GM19328 (cell line): ENCODE measurements around the gene HDGFL2.

ENCODE experiments used
- ATAC-seq: cut with Tn5 transposase; IDR thresholded peaks from one replicate; pipeline ENCODE4 v1.9.1; 2021; ENCODE audit warnings: mild to moderate bottlenecking, moderate library complexity; ENCODE audit not compliant: unreplicated experiment

Gene HDGFL2

GRCh38 chr19:4496304-4496703, 24.2 kb downstream of the HDGFL2 start:
- ATAC-seq = no peak

GRCh38 chr19:4497770-4498389, 25.8 kb downstream of the HDGFL2 start:
- ATAC-seq = no peak

DNA sequence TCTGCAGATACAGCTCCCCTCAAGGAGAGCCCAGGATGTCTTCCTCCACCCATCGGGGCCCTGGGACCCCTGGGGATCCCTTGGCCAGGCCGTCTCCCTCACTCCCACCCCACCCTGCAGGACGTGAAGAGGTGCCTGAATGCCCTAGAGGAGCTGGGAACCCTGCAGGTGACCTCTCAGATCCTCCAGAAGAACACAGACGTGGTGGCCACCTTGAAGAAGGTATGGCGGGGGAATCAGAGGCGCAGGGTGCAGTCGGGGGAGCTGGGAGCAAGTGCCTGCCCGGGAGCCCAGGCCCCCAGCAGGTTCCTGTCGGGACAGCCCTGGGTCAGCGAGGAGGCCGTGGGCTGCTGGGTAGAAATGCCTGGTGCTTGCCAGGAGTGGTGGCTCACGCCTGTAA, 26.6 kb downstream of the HDGFL2 start:
- no peak for ATAC-seq

- no peak for ATAC-seq
Measured at GRCh38 chr19:4499318-4499717, 27.2 kb downstream of the HDGFL2 start.

DNA sequence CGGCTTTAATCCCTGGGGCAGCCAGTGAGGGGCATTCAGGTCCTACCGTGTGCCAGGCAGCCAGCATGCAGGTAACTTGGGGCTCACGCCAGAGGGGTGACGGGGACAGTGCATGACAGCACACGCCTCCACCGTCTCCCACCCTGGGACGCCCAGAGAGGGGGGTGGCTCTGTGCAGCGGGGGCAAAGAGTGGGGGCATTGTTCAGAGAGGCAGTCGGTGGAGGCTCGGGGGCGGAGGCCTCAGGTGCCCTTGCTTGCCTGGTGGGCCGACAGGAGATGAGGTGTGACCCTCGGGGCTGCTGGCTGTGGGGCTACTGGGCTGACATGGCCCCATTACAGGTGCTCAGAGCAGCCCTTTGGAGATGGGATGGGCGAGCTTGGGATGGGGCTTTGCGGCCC, 27.8 kb downstream of the HDGFL2 start:
- ATAC-seq = no peak

DNA sequence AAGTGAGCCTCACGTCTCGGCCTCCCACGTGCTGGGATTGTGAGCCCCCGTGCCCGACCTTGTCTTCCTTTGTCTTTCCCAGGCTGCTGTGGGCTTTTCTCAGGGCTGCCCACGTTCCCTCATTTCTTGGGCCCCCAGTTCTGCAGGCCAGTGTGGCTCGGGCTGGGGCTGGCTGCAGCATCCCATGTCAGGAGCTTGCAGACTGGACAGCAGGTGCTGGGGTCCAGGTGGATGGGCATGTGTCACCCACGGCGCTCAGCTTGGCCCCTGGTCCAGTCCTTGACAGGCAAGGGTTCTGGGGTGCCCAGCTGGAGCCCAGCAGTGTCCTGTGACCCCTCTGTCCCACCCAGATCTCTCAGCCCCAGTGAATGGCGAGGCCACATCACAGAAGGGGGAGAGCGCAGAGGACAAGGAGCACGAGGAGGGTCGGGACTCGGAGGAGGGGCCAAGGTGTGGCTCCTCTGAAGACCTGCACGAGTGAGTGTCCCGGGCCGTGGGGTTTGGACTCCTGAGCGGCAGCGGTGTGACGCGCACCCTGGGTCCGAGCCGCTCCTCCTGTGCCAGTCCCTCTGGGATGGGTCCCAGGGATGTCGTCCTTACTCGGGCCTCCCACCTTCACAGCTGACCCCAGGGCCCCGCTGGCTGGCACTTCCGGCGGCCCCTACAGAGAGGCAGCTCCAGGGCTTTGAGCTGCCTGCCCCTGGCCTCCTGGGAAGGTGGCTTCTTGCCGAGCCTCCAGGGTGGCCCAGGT, 28.9 kb downstream of the HDGFL2 start:
- no peak for ATAC-seq

GRCh38 chr19:4501691-4502090, 29.6 kb downstream of the HDGFL2 start:
- ATAC-seq = no peak

- no peak for ATAC-seq
Measured at GRCh38 chr19:4502282-4503131, 30.4 kb downstream of the HDGFL2 start.

GRCh38 chr19:4503132-4503824, 31.2 kb downstream of the HDGFL2 start:
- no peak for ATAC-seq

DNA sequence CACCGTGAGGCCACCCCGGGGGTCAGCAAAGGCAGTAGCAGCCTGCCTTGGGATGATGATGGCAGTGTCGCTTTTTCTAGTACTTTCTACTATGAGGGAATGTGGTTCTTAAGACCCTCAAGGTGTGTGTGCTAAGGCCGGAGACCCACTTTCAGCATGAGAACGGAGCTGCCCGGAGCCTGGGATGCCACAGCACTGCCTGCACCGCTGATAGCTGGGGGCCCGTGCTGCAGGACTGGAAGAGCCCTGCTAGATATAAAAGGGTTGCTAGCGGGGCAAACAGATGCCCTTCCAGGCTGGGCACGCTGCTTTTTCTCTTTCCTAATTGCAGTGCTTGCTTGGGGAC, 31.7 kb downstream of the HDGFL2 start:
- no peak for ATAC-seq

GRCh38 chr19:4504297-4504701, 32.2 kb downstream of the HDGFL2 start:
- ATAC-seq = no peak

DNA sequence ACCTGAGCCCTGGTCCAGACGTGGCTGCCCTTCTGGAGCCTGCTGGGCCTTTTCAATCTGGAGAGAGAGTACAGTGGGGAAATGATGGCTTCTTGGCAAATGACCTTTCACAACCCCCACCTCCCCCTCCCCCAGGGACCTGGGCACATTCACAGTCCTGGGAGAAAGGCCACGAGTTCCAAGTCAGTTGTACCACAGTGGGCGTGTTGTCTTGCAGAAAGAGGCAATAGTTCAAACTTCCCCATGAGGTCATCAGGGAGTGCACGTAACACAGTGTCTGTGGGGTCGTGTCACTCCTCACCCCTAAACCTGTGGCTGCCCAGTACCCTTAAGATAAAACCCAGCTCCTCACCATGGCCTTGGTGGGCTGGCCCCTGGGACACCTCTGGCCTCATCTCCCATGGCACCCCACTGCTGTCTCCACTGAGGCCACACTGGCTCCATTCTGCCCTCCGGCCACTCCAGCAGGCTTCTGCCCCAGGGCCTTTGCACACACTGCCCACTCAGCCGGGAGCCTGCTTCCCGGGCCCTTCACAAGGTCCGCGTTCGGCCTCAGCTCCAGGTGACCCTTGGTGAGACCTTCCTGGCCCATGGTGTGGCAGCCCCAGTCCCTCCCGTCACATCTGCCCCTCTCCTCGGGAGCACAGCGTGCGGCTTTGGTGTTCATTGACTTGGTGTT, 32.9 kb downstream of the HDGFL2 start:
- no peak for ATAC-seq

DNA sequence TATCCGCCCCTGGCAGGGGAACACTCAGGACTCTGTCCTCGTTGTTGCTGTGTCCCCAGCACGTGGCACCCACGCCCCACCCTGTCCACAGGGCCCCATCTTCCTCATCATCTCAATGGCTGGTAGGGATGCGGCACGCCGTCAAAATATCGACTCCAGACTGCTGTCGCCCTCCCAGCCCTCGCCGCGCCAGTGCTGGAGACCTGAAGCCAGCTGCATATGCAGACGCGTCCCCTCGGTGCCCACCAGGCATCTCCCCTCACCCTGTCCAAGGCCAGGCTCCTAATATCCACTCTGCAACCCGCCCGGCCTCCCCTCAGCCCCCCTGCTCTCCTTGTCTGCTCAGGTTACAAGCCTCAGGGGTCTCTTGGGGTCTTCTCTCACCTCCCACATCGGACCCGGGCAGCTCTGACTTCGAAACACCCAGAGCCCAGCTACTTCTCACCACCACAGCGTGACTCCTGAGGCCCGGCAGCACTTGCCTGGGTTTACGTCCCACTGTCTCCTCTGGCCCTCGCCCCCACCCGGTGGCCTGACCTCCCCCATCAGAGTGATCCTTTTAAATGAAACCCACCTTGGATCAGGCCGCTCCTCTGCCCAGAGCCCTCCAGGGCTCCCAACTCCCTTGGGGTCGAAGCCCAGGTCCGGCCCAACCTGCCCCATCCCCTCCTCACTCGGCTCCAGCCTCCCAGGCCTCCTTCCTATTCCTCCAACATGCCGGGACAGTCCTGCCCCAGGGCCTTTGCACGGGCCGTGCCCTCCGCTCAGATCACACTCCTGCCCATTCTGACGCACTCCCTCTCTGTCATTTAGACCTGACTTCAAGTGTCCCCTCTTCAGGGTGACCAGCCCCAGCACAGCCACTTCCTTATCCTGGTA, 33.7 kb downstream of the HDGFL2 start:
- ATAC-seq = no peak

DNA sequence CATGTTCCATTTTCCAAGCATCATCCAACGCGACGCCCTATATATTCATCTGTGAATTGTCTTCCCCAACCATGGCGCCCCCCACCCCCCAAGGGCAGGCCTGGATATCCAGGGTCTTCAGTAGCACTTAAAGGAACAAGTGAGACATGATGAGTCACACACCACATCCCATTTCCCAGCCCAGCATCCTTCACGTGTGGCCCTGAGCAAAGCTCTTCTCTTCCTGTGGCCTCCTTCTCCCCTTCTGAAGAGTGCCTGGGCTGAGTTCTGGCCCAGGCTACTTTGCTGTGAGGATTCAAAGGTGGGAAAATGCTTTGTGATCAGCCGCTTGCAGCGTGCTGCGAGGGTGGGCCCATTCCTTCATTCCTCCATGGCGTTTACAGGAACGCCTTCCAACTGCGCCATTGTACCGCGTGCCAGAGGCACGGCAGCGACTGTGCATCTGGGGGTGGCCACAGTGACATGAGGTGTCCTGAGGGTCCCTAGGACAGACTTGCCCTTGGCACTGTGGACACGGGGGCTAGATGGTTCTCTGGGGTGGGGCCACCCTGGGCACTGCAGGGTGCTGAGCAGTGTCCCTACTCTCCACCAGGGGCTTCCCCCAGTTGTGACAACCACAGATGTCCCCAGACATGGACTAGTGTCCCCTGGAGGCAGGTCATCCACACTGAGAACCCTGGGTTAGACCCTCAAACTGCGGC, 34.5 kb downstream of the HDGFL2 start:
- ATAC-seq = no peak

DNA sequence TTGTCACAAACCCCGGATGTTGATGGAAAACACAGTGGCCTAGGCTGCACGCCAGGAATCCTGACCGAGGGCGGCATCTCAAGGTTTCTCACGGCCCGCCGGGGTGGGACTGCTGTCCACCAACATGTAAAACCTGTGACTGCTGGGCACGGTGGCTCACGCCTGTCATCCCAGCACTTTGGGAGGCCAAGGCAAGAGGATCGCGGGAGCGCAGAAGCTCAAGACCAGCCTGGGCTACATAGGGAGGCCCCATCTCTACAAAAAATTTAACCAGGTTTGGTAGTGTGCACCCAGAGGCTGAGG, 35.0 kb downstream of the HDGFL2 start:
- ATAC-seq = no peak

DNA sequence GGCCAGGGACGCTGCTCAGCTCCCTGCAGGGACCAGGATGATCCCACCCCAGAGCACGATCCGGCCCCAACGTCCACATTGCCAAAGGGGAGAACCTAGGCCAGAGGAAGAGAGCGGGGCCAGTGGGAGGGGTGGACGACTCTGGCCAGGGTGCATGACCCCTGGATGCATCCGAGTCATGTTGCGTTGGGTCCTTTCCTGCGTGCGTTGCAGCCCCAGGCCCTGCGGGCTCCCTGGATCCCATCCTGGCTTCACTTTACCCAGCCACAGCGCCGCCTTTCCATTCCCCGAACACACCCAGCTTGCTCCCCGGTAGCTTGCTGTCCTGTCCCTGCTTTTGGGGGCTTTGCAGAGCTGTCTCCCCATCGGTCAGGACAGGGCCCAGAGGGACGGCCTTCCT, 35.7 kb downstream of the HDGFL2 start:
- ATAC-seq = no peak

- no peak for ATAC-seq
Measured at GRCh38 chr19:4508698-4509097, 36.6 kb downstream of the HDGFL2 start.

DNA sequence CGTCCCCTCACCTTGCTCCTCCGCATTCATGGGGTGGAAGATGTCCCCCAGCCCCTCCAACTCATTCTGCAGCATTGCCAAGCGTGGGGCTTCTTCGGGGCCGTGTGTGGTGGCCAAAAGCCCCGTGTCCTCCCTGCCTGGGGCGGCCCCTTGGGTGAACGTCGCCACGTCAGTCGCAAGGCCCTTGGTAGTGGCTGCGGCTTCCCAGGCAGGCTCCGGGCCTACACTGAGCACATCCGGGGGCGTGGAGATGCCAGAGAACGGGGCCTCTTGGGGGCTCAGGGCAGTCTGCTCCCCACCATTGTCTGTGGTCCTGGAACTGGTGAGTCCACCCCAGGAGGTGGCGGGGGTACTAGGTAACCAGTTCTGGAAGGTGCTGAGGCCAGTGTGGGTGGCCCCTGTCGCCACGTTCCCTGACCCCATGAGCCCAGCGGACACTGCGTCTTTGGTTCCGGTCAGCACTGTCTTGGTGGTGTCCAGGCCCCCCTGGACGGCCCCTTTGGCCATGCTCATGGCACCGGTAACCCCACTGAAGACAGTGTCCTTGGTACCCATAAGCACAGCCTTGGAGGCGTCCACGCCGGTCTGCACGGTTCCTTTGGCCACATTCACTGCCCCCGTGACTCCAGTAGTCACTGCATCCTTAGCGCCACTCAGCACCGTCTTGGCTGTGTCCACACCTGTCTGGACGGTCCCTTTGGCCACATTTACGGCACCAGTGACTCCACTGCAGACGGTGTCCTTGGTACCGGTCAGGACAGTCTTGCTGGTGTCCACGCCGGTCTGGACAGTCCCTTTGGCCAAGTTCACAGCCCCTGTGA, 38.5 kb downstream of the HDGFL2 start:
- ATAC-seq = no peak
